K562 (cell line): ENCODE data around the gene SOHLH1. TPM values are rescaled to one million over a fixed set of nuclear protein-coding genes. Genes with fewer than 3 reads are reported as not detected.

Experiments
- ATAC-seq: fragments of 200-7000 bp; cut with Tn5 transposase; 3 replicates; pipeline ENCODE4 v1.9.1; 2020; ENCODE audit warnings: moderate library complexity
- BruUV-seq: library from RNA; stranded (reverse); fragments of 400-500 nt; replicated peaks from 2 replicates; lab custom pipeline; 2021; lab: Mats Ljungman, UMichigan
- CTCF ChIA-PET: fragments of 300-600 bp; formaldehyde crosslinking; extraction: SDS; loops from one replicate; lab custom pipeline; 2021; ENCODE audit warnings: low intra/inter-chr PET ratio; lab: Yijun Ruan, JAX
- POLR2A ChIA-PET: fragments of 300-600, 350-650 bp; sonication (Branson Sonifier 250); formaldehyde crosslinking; extraction: SDS; loops from one replicate; lab custom pipeline; 2021; ENCODE audit warnings: antibody characterized with exemption, inconsistent platforms; lab: Yijun Ruan, JAX
- DNase-seq, 4 experiments: peaks; one replicate each; pipeline versions ENCODE4 v3.0.0 to v3.0.0-alpha.2; 2011 to 2018; ENCODE audit warnings: low spot score in 3 of 4, mixed read lengths in 3 of 4; ENCODE audit errors: extremely low read depth in 1 of 4
- FAIRE-seq: peaks from 2 replicates; lab custom pipeline; 2011; peaks lifted over from hg19 to GRCh38; lab: Jason Lieb, UNC
- H2AFZ ChIP-seq: 2 replicates; pipeline ENCODE4 v1.6.0; 2011; ENCODE audit warnings: low read depth, low read length, control low read depth, inconsistent platforms
- H3K27ac ChIP-seq: fragments of 200-600 bp; 3 replicates; pipeline ENCODE4 v1.8.0; 2011; ENCODE audit warnings: low read depth, mild to moderate bottlenecking, control low read depth, inconsistent platforms, low read length, moderate library complexity, mixed read lengths; ENCODE audit errors: extremely low read depth
- H3K27me3 ChIP-seq, 2 experiments: fragments of 300-600 bp in 1 of 2; 2 replicates in 1 of 2; 3 replicates in 1 of 2; pipeline versions ENCODE4 v1.6.0 to v1.8.0; 2011; ENCODE audit warnings: inconsistent platforms in 2 of 2, low read length in 2 of 2, mild to moderate bottlenecking in 1 of 2, mixed read lengths in 1 of 2, moderate library complexity in 1 of 2; ENCODE audit not compliant: control insufficient read depth in 2 of 2, insufficient read depth in 2 of 2
- H3K36me3 ChIP-seq: fragments of 300-600 bp; 3 replicates; pipeline ENCODE4 v1.8.0; 2011; ENCODE audit warnings: mild to moderate bottlenecking, low read length, inconsistent platforms; ENCODE audit not compliant: control insufficient read depth, insufficient read depth
- H3K4me1 ChIP-seq, 2 experiments: fragments of 200-600 bp in 1 of 2; replicated peaks in 1 of 2; 2 replicates in 1 of 2; 3 replicates in 1 of 2; pipeline versions ENCODE4 v1.5.1 to v1.8.0; 2011; ENCODE audit warnings: inconsistent platforms in 2 of 2, low read length in 2 of 2, mild to moderate bottlenecking in 1 of 2, mixed read lengths in 1 of 2, moderate library complexity in 1 of 2; ENCODE audit not compliant: control insufficient read depth in 2 of 2, insufficient read depth in 2 of 2
- H3K4me2 ChIP-seq: 2 replicates; pipeline ENCODE4 v1.6.1; 2011; ENCODE audit warnings: low read length, control low read depth, inconsistent platforms, mixed read lengths; ENCODE audit not compliant: insufficient read depth
- H3K4me3 ChIP-seq: fragments of 200-600 bp; sonication (generic), shearing (Covaris generic); 2 replicates; pipeline ENCODE4 v1.5.1; 2016; ENCODE audit warnings: control low read depth, inconsistent platforms
- H3K79me2 ChIP-seq: fragments of 200-600 bp; 3 replicates; pipeline ENCODE4 v1.8.0; 2011; ENCODE audit warnings: low read length, inconsistent platforms; ENCODE audit not compliant: control insufficient read depth, insufficient read depth
- H3K9ac ChIP-seq, 2 experiments: 2 replicates each; pipeline versions ENCODE4 v1.6.0 to v1.6.1; 2011; ENCODE audit warnings: low read depth in 2 of 2, low read length in 2 of 2, control low read depth in 1 of 2, inconsistent platforms in 1 of 2, mild to moderate bottlenecking in 1 of 2, mixed read lengths in 1 of 2; ENCODE audit not compliant: insufficient read depth in 1 of 2
- H3K9me1 ChIP-seq: one replicate; pipeline ENCODE4 v1.6.0; 2011; ENCODE audit warnings: inconsistent platforms, mild to moderate bottlenecking, low read length, moderate library complexity; ENCODE audit not compliant: control insufficient read depth, insufficient read depth
- H3K9me3 ChIP-seq: replicated peaks from 2 replicates; pipeline ENCODE4 v1.5.1; 2011; ENCODE audit warnings: low read depth, low read length, inconsistent platforms; ENCODE audit not compliant: control insufficient read depth, insufficient read depth
- H4K20me1 ChIP-seq: replicated peaks from 2 replicates; pipeline ENCODE4 v1.6.1; 2011; ENCODE audit warnings: low read length, inconsistent platforms, mixed read lengths; ENCODE audit not compliant: control insufficient read depth, insufficient read depth
- ATF1 ChIP-seq, 2 experiments: fragments of 450-650 bp in 1 of 2; IDR thresholded peaks; 2 replicates each; pipeline ENCODE4 v1.6.1; 2016; ENCODE audit warnings: missing compliant biosample characterization in 1 of 2, missing genetic modification characterization in 1 of 2
- BHLHE40 ChIP-seq: IDR thresholded peaks from 2 replicates; pipeline ENCODE4 v1.6.1; 2011; ENCODE audit warnings: low read length, improper control_type of control experiment
- MLLT1 ChIP-seq, 2 experiments: fragments of 450-650 bp; IDR thresholded peaks; 2 replicates each; pipeline ENCODE4 v1.6.1; 2016
- NKRF ChIP-seq: fragments of 450-650 bp; IDR thresholded peaks from 2 replicates; pipeline ENCODE4 v1.6.1; 2016; ENCODE audit warnings: borderline replicate concordance
- NR1H2 ChIP-seq: sonication (generic); formaldehyde crosslinking; IDR thresholded peaks from 2 replicates; pipeline ENCODE4 v1.4.0; 2020; ENCODE audit warnings: mild to moderate bottlenecking, missing genetic modification reagents
- PKNOX1 ChIP-seq: fragments of 450-650 bp; IDR thresholded peaks from 2 replicates; pipeline ENCODE4 v1.6.1; 2016
- ZNF41 ChIP-seq: fragments of 250-450 bp; sonication (Bioruptor Pico); conservative IDR thresholded peaks from 2 replicates; pipeline ENCODE4 v1.4.0; 2020; ENCODE audit warnings: mild to moderate bottlenecking
- WGBS: fragments of 100-300 bp; shearing (Covaris generic); methylation state at CpG from one replicate; pipeline ENCODE4 v1.1.6; 2016; ENCODE audit warnings: low coverage, mixed read lengths; ENCODE audit not compliant: insufficient coverage; ENCODE audit errors: missing lambda C conversion rate; 5-methylcytosine and 5-hydroxymethylcytosine counted together
- in situ Hi-C: fragments of 300-500 bp; cut with MboI; formaldehyde crosslinking; loops from 4 replicates; pipeline ENCODE4 v1.15.0; 2018; ENCODE audit warnings: inconsistent platforms, mixed read lengths
- intact Hi-C: fragments of 100-400 bp; cut with micrococcal nuclease; formaldehyde crosslinking; loops from 2 replicates; pipeline ENCODE4 v1.14.2; 2022
- polyA plus RNA-seq, 8 experiments: library from polyadenylated mRNA; depleted of rRNA in 4 of 8; stranded (reverse) in 5 of 8; unstranded in 3 of 8; fragments of >200 nt; fragmentation: Nextera tagmentation in 2 of 8; fragmentation: Illumina TruSeq in 1 of 8; extraction: Ambion mirVana in 2 of 8; extraction: Trizol in 1 of 8; gene quantifications; 2 replicates each; pipeline versions ENCODE4 v1.2.1 to v1.2.3, GENCODE V29; 2011 to 2014; ENCODE audit warnings: inconsistent platforms in 1 of 8, missing spikeins in 1 of 8
- total RNA-seq, 7 experiments: library from RNA; depleted of rRNA in 6 of 7; stranded (reverse); fragments of >200 nt in 6 of 7; fragmentation: Illumina TruSeq in 2 of 7; extraction: Trizol in 2 of 7; gene quantifications; 2 replicates each; pipeline versions ENCODE4 v1.2.1 to v1.2.3, GENCODE V29; 2011 to 2021; ENCODE audit warnings: low replicate concordance in 1 of 7
- TF ChIP-seq, protein P1 (sequence below): fragments of 450-650 bp; IDR thresholded peaks from 2 replicates; pipeline ENCODE4 v1.6.1; 2016; ENCODE audit warnings: low read depth
- TF ChIP-seq, protein P2 (sequence below): sonication (generic); IDR thresholded peaks from 2 replicates; pipeline ENCODE4 v1.6.1; 2016

Gene SOHLH1
- total and polyA plus RNA-seq, 9 of the 15 experiments (the other 6 are each of a cell fraction or from before 2014, with no cell fraction given): 0.17 to 0.41 (median 0.29) TPM; not detected in 6

DNA sequence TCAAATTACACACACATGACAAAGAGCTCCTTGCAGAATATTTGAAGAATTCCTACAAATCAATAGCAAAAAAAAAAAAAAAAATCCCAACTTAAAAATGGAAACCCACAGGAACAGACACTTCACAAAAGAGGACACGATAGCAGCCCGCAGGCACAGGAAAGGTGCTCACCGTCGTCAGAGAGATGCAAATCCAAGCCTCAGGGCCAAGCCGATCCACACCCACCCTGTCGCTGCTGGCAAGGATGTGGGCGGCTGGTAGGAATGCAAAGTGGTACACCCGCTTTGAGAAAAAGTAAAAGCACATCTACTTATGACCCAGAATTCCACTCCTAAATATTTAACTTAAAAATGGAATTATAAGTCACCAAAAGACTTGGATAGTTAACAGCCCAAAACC, 25.3 kb downstream of the SOHLH1 start:
- Histone ChIP-seq H3K9me3 (no peaks in the 10 kb centered on the region), H3K36me3 (no peaks in the 10 kb centered on the region), H3K9me1 (no peaks in the 10 kb centered on the region), H4K20me1 (0 out of 2 replicates have a peak, but pooled peaks cover 4% of the 10 kb centered on the region), H3K4me1 (peaks cover 0 to 9% of the 10 kb centered on the region in 2 experiments; a peak in 2 of 5 replicates), H3K79me2 (no peaks in the 10 kb centered on the region), H2AFZ (no peak overlapping the region), H3K9ac (no peak overlapping the region), H3K27me3 (peaks cover 23 to 58% of the 10 kb centered on the region in 2 experiments), H3K27ac (no peak overlapping the region), H3K4me3 (no peak overlapping the region), H3K4me2 (no peak overlapping the region)
- CTCF ChIA-PET: no interaction called here
- intact Hi-C loops: no loop called here
- no peak for FAIRE-seq
- ATAC-seq: no peak
- no peak for DNase-seq
- POLR2A ChIA-PET: no interaction called here
- WGBS: 6% methylated on average over 8 of the region's 8 CpGs
- BruUV-seq: no TSS peak
- in situ Hi-C loops: no loop called here
- TF ChIP-seq NR1H2 (CRISPR knock-in tag) (no peak), MLLT1 (IDR thresholded peaks at IDR 0.05) (no peak), BHLHE40 (no peak), ZNF41 (CRISPR knock-in tag) (no peak), PKNOX1 (no peak), NKRF (no peak), ATF1 (CRISPR knock-in tag; IDR thresholded peaks at IDR 0.05) (no peak), ATF1 (tag; IDR thresholded peaks at IDR 0.05) (no peak)
- TF ChIP-seq, protein P1, sequence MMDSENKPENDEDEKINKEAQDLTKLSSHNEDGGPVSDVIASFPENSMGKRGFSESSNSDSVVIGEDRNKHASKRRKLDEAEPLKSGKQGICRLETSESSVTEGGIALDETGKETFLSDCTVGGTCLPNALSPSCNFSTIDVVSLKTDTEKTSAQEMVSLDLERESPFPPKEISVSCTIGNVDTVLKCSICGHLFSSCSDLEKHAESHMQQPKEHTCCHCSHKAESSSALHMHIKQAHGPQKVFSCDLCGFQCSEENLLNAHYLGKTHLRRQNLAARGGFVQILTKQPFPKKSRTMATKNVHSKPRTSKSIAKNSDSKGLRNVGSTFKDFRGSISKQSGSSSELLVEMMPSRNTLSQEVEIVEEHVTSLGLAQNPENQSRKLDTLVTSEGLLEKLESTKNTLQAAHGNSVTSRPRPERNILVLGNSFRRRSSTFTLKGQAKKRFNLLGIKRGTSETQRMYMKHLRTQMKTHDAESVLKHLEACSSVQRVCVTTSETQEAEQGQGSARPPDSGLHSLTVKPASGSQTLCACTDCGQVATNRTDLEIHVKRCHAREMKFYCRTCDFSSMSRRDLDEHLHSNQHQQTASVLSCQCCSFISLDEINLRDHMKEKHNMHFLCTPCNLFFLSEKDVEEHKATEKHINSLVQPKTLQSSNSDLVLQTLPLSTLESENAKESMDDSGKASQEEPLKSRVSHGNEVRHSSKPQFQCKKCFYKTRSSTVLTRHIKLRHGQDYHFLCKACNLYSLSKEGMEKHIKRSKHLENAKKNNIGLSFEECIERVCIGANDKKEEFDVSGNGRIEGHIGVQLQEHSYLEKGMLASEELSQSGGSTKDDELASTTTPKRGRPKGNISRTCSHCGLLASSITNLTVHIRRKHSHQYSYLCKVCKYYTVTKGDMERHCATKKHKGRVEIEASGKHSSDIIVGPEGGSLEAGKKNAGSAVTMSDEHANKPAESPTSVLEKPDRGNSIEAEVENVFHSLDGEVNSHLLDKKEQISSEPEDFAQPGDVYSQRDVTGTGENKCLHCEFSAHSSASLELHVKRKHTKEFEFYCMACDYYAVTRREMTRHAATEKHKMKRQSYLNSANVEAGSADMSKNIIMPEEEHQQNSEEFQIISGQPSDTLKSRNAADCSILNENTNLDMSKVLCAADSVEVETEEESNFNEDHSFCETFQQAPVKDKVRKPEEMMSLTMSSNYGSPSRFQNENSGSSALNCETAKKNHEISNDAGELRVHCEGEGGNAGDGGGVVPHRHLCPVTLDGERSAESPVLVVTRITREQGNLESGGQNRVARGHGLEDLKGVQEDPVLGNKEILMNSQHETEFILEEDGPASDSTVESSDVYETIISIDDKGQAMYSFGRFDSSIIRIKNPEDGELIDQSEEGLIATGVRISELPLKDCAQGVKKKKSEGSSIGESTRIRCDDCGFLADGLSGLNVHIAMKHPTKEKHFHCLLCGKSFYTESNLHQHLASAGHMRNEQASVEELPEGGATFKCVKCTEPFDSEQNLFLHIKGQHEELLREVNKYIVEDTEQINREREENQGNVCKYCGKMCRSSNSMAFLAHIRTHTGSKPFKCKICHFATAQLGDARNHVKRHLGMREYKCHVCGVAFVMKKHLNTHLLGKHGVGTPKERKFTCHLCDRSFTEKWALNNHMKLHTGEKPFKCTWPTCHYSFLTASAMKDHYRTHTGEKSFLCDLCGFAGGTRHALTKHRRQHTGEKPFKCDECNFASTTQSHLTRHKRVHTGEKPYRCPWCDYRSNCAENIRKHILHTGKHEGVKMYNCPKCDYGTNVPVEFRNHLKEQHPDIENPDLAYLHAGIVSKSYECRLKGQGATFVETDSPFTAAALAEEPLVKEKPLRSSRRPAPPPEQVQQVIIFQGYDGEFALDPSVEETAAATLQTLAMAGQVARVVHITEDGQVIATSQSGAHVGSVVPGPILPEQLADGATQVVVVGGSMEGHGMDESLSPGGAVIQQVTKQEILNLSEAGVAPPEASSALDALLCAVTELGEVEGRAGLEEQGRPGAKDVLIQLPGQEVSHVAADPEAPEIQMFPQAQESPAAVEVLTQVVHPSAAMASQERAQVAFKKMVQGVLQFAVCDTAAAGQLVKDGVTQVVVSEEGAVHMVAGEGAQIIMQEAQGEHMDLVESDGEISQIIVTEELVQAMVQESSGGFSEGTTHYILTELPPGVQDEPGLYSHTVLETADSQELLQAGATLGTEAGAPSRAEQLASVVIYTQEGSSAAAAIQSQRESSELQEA: no peak
- TF ChIP-seq, protein P2, sequence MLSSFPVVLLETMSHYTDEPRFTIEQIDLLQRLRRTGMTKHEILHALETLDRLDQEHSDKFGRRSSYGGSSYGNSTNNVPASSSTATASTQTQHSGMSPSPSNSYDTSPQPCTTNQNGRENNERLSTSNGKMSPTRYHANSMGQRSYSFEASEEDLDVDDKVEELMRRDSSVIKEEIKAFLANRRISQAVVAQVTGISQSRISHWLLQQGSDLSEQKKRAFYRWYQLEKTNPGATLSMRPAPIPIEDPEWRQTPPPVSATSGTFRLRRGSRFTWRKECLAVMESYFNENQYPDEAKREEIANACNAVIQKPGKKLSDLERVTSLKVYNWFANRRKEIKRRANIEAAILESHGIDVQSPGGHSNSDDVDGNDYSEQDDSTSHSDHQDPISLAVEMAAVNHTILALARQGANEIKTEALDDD: no peak
